ENCODE results near the gene CGNL1. TPM values are rescaled to one million over a fixed set of nuclear protein-coding genes. Genes with fewer than 3 reads are reported as not detected.

Gene CGNL1
- total RNA-seq, 1 experiment from 2014 or later: 34.6 TPM

GRCh38 chr15:57529748-57530147, 153.4 kb downstream of the CGNL1 start:
- H3K14ac ChIP-seq (ENCODE audit: insufficient read depth, low read length): no peak overlapping the region
- Mint-ChIP-seq H3K4me1 (peaks cover 28 to 32% of the 10 kb centered on the region in 2 experiments), H3K9me3 (no peaks in the 10 kb centered on the region), H3K36me3 (ENCODE audit: insufficient read depth in 1 of 3, low read depth in 3 of 3) (peaks cover 10 to 40% (median 29%) of the 10 kb centered on the region in 3 experiments; a peak in 5 of 7 replicates), H3K27ac (no peak overlapping the region), H3K4me3 (no peak overlapping the region), H3K27me3 (ENCODE audit: low read depth) (no peaks in the 10 kb centered on the region)
- H3K27me3 ChIP-seq (ENCODE audit: insufficient read depth, low read length): no peaks in the 10 kb centered on the region
- no peak for DNase-seq
- no peaks in the 10 kb centered on the region for H3K23me2 ChIP-seq (ENCODE audit: insufficient read length, low read depth, low read length, poor library complexity, severe bottlenecking)
- no peak for TF ChIP-seq CTCF (conservative IDR thresholded peaks at IDR 0.05)
- H3K27ac ChIP-seq (ENCODE audit: insufficient read length, low read depth, low read length): no peak overlapping the region
- H2AFZ ChIP-seq (ENCODE audit: low read length): no peak overlapping the region
- no peak overlapping the region for H2AK5ac ChIP-seq (ENCODE audit: insufficient read length, low read length)
- H4K91ac ChIP-seq (ENCODE audit: insufficient read length, low read depth, low read length): no peak overlapping the region
- no peaks in the 10 kb centered on the region for H3K79me2 ChIP-seq (ENCODE audit: insufficient read depth, low read length)
- no peak overlapping the region for H4K5ac ChIP-seq (ENCODE audit: insufficient read length, low read depth, low read length)
- no peak overlapping the region for H3T11ph ChIP-seq (ENCODE audit: low read length)
- H3K18ac ChIP-seq (ENCODE audit: insufficient read length, low read depth, low read length): no peak overlapping the region
- H3K9me3 ChIP-seq (ENCODE audit: control insufficient read depth, low read depth, low read length): no peaks in the 10 kb centered on the region
- H2BK20ac ChIP-seq (ENCODE audit: low read depth, low read length, poor library complexity, severe bottlenecking): no peak overlapping the region
- H3K56ac ChIP-seq (ENCODE audit: insufficient read length, low read depth, low read length): no peak overlapping the region
- H2BK120ac ChIP-seq (ENCODE audit: low read depth, low read length, poor library complexity, severe bottlenecking): no peak overlapping the region
- no peak overlapping the region for H3K4ac ChIP-seq (ENCODE audit: low read depth, low read length)
- H3K79me1 ChIP-seq (ENCODE audit: insufficient read depth, low read depth, low read length, poor library complexity, severe bottlenecking): no peaks in the 10 kb centered on the region
- H4K20me1 ChIP-seq (ENCODE audit: control insufficient read depth, insufficient read depth, insufficient read length): peaks cover 3% of the 10 kb centered on the region
- no CpG with 5 or more reads among the region's 2 CpGs for WGBS (ENCODE audit: extremely low coverage, insufficient read length, low lambda C conversion rate)
- H2BK12ac ChIP-seq (ENCODE audit: insufficient read length, low read depth, low read length): no peak overlapping the region
- H3K4me1 ChIP-seq (ENCODE audit: insufficient read depth, low read length): peaks cover 4% of the 10 kb centered on the region
- H2BK15ac ChIP-seq (ENCODE audit: low read depth, low read length): no peak overlapping the region
- no peak overlapping the region for H2BK5ac ChIP-seq (ENCODE audit: insufficient read length, low read length)
- no peak overlapping the region for H3K4me2 ChIP-seq (ENCODE audit: insufficient read depth, insufficient read length, low read length)
- no peak overlapping the region for H4K8ac ChIP-seq (replicated peaks; ENCODE audit: insufficient read length, low read depth, low read length)
- H3K23ac ChIP-seq (ENCODE audit: insufficient read length, low read depth, low read length): no peak overlapping the region
- H3K9ac ChIP-seq (ENCODE audit: extremely low read depth, insufficient read length, low read length): no peak overlapping the region
